H1 (cell line): ENCODE measurements around the gene NDC1. TPM values are rescaled to one million over a fixed set of nuclear protein-coding genes. Genes with fewer than 3 reads are reported as not detected.
"Not testable (repeated sequence)": the region's sequence is repeated elsewhere in the genome, so short reads cannot be mapped to it uniquely, and the experiment has no call there.

Experiments used
- CTCF ChIA-PET: fragments of 300-600 bp; sonication (Branson Sonifier 250); formaldehyde crosslinking; loops from one replicate; lab custom pipeline; 2021; ENCODE audit not compliant: partially characterized antibody; lab: Charles Lee
- POLR2A ChIA-PET: fragments of 300-600 bp; sonication (Branson Sonifier 250); formaldehyde crosslinking; loops from one replicate; lab custom pipeline; 2021; ENCODE audit warnings: inconsistent platforms; ENCODE audit not compliant: partially characterized antibody; lab: Charles Lee
- DNase-seq, 2 experiments: peaks; one replicate each; pipeline versions ENCODE4 v3.0.0 to v3.0.0-alpha.2; 2010 to 2022; ENCODE audit warnings: low spot score in 2 of 2, low read depth in 1 of 2, mixed read lengths in 1 of 2
- FAIRE-seq: peaks from 2 replicates; lab custom pipeline; 2011; peaks lifted over from hg19 to GRCh38; lab: Jason Lieb, UNC
- H2AFZ ChIP-seq: 2 replicates; pipeline ENCODE4 v1.8.1; 2012; ENCODE audit warnings: low read length, inconsistent platforms
- H2AK5ac ChIP-seq: 2 replicates; pipeline ENCODE4 v1.6.1; 2013; ENCODE audit warnings: low read depth, low read length
- H2BK120ac ChIP-seq: replicated peaks from 2 replicates; pipeline ENCODE3; 2013; ENCODE audit warnings: low read depth, low read length, inconsistent platforms
- H2BK12ac ChIP-seq: 2 replicates; pipeline ENCODE4 v1.6.1; 2013; ENCODE audit warnings: low read depth, low read length
- H2BK15ac ChIP-seq: 2 replicates; pipeline ENCODE4 v1.6.1; 2013; ENCODE audit warnings: low read length
- H2BK20ac ChIP-seq: 2 replicates; pipeline ENCODE4 v1.6.1; 2013; ENCODE audit warnings: low read length
- H2BK5ac ChIP-seq: 2 replicates; pipeline ENCODE4 v1.6.1; 2013; ENCODE audit warnings: low read depth, low read length
- H3K14ac ChIP-seq: 2 replicates; pipeline ENCODE4 v1.6.1; 2013; ENCODE audit warnings: inconsistent platforms; ENCODE audit not compliant: insufficient read length
- H3K18ac ChIP-seq: 2 replicates; pipeline ENCODE4 v1.6.1; 2013; ENCODE audit warnings: low read length; ENCODE audit errors: extremely low read depth
- H3K23ac ChIP-seq: 2 replicates; pipeline ENCODE4 v1.6.1; 2013; ENCODE audit warnings: inconsistent platforms; ENCODE audit not compliant: insufficient read length
- H3K23me2 ChIP-seq: 2 replicates; pipeline ENCODE4 v1.6.1; 2013; ENCODE audit warnings: low read depth, low read length
- H3K27ac ChIP-seq: 2 replicates; pipeline ENCODE4 v1.6.1; 2011; ENCODE audit warnings: low read depth, low read length, inconsistent platforms
- H3K27me3 ChIP-seq, 4 experiments: replicated peaks in 1 of 4; 1 replicate in 1 of 4; 2 replicates in 3 of 4; pipeline versions ENCODE4 v1.6.1 to v1.8.1; 2011 to 2013; ENCODE audit warnings: low read length in 3 of 4, mild to moderate bottlenecking in 3 of 4, inconsistent platforms in 2 of 4, mixed read lengths in 2 of 4, moderate library complexity in 1 of 4; ENCODE audit not compliant: control insufficient read depth in 3 of 4, insufficient read depth in 3 of 4; ENCODE audit errors: extremely low read depth in 1 of 4
- H3K36me3 ChIP-seq, 4 experiments: 2 replicates each; pipeline versions ENCODE4 v1.6.1 to v1.8.1; 2011 to 2013; ENCODE audit warnings: mild to moderate bottlenecking in 4 of 4, low read length in 3 of 4, moderate library complexity in 2 of 4, control low read depth in 1 of 4, inconsistent platforms in 1 of 4; ENCODE audit not compliant: insufficient read depth in 4 of 4, control insufficient read depth in 2 of 4
- H3K4ac ChIP-seq: replicated peaks from 2 replicates; pipeline ENCODE3; 2013; ENCODE audit warnings: low read length, low read depth, mixed read lengths, inconsistent platforms; ENCODE audit not compliant: insufficient read length
- H3K4me1 ChIP-seq, 4 experiments: replicated peaks in 1 of 4; 1 replicate in 1 of 4; 2 replicates in 3 of 4; pipeline versions ENCODE4 v1.6.1 to v1.8.1; 2011 to 2013; ENCODE audit warnings: low read length in 3 of 4, inconsistent platforms in 2 of 4, mixed read lengths in 1 of 4; ENCODE audit not compliant: insufficient read depth in 4 of 4, control insufficient read depth in 3 of 4
- H3K4me2 ChIP-seq, 2 experiments: 2 replicates each; pipeline versions ENCODE4 v1.6.1 to v1.8.1; 2011 to 2013; ENCODE audit warnings: low read depth in 2 of 2, low read length in 2 of 2, control low read depth in 1 of 2, inconsistent platforms in 1 of 2, mild to moderate bottlenecking in 1 of 2; ENCODE audit not compliant: insufficient read depth in 1 of 2
- H3K4me3 ChIP-seq, 4 experiments: fragments of 200-600, 300-600 bp in 1 of 4; sonication (generic), shearing (Covaris generic), sonication (Bioruptor Twin) in 1 of 4; 2 replicates each; pipeline versions ENCODE4 v1.5.1 to v1.8.1; 2011 to 2016; ENCODE audit warnings: low read length in 4 of 4, low read depth in 3 of 4, control low read depth in 2 of 4, inconsistent platforms in 2 of 4, mild to moderate bottlenecking in 2 of 4, mixed read lengths in 1 of 4, moderate library complexity in 1 of 4; ENCODE audit not compliant: insufficient read depth in 2 of 4; ENCODE audit errors: extremely low read depth in 1 of 4
- H3K56ac ChIP-seq: replicated peaks from 2 replicates; pipeline ENCODE3; 2013; ENCODE audit warnings: low read depth, mild to moderate bottlenecking, mixed read lengths, low read length, inconsistent platforms; ENCODE audit not compliant: insufficient read length
- H3K79me1 ChIP-seq: 2 replicates; pipeline ENCODE4 v1.6.1; 2013; ENCODE audit warnings: low read depth, low read length, control low read depth
- H3K79me2 ChIP-seq, 2 experiments: 2 replicates each; pipeline versions ENCODE4 v1.6.1 to v1.8.1; 2012 to 2013; ENCODE audit warnings: low read length in 2 of 2, mild to moderate bottlenecking in 2 of 2, inconsistent platforms in 1 of 2; ENCODE audit not compliant: insufficient read depth in 2 of 2, control insufficient read depth in 1 of 2
- H3K9ac ChIP-seq, 4 experiments: replicated peaks in 1 of 4; 1 replicate in 1 of 4; 2 replicates in 3 of 4; pipeline versions ENCODE4 v1.6.1 to v1.8.1; 2011 to 2013; ENCODE audit warnings: low read depth in 3 of 4, low read length in 3 of 4, control low read depth in 2 of 4, mild to moderate bottlenecking in 2 of 4, moderate library complexity in 2 of 4, inconsistent platforms in 1 of 4; ENCODE audit errors: extremely low read depth in 1 of 4
- H3K9me3 ChIP-seq, 2 experiments: 2 replicates each; pipeline versions ENCODE4 v1.6.1 to v1.8.1; 2012 to 2013; ENCODE audit warnings: mild to moderate bottlenecking in 2 of 2, moderate library complexity in 2 of 2, control low read depth in 1 of 2, inconsistent platforms in 1 of 2, low read depth in 1 of 2, low read length in 1 of 2, mixed read lengths in 1 of 2; ENCODE audit not compliant: insufficient read depth in 2 of 2
- H4K20me1 ChIP-seq, 2 experiments: replicated peaks in 1 of 2; 2 replicates each; pipeline versions ENCODE3 to v1.8.1; 2011 to 2013; ENCODE audit warnings: inconsistent platforms in 2 of 2, low read length in 2 of 2, mild to moderate bottlenecking in 1 of 2; ENCODE audit not compliant: insufficient read depth in 2 of 2, control insufficient read depth in 1 of 2
- H4K5ac ChIP-seq: 2 replicates; pipeline ENCODE4 v1.6.1; 2013; ENCODE audit warnings: low read length, low read depth, mixed read lengths, inconsistent platforms; ENCODE audit not compliant: insufficient read length
- H4K8ac ChIP-seq: 2 replicates; pipeline ENCODE4 v1.8.0; 2013; ENCODE audit warnings: mild to moderate bottlenecking, moderate library complexity, low read length, inconsistent platforms; ENCODE audit not compliant: insufficient read depth; ENCODE audit errors: extremely low read depth
- H4K91ac ChIP-seq: replicated peaks from 2 replicates; pipeline ENCODE3; 2013; ENCODE audit warnings: low read length, mixed read lengths, inconsistent platforms; ENCODE audit not compliant: insufficient read length
- WGBS, 2 experiments: shearing (Covaris generic) in 1 of 2; methylation state at CpG; one replicate each; pipeline versions ENCODE4 v1.1.6 to v1.1.7; 2013 to 2015; ENCODE audit warnings: low lambda C conversion rate in 2 of 2, mixed read lengths in 2 of 2, inconsistent platforms in 1 of 2, low coverage in 1 of 2, missing lambda C conversion rate in 1 of 2; ENCODE audit not compliant: insufficient replicate concordance in 2 of 2, insufficient coverage in 1 of 2, insufficient read length in 1 of 2; ENCODE audit errors: extremely low coverage in 1 of 2, missing lambda C conversion rate in 1 of 2; 5-methylcytosine and 5-hydroxymethylcytosine counted together
- polyA plus RNA-seq, 7 experiments: library from polyadenylated mRNA; depleted of rRNA in 3 of 7; stranded (reverse) in 5 of 7; unstranded in 2 of 7; fragments of >200 nt in 5 of 7; fragments of 200-250 nt in 2 of 7; gene quantifications; 1 replicate in 5 of 7; 2 replicates in 1 of 7; 4 replicates in 1 of 7; pipeline versions ENCODE4 v1.2.1 to v1.2.3, GENCODE V29; 2011 to 2013; ENCODE audit warnings: missing spikeins in 2 of 7, mixed read lengths in 2 of 7
- total RNA-seq: library from RNA; stranded (reverse); fragmentation: NEBNext Ultra II Directional; extraction: Animal tissue kit (Norgen Biotek cat#: 25700); gene quantifications from 2 replicates; pipeline ENCODE4 v1.2.1, GENCODE V29; 2021

The NDC1 gene
- total and polyA plus RNA-seq, 2 of the 8 experiments (the other 6 are each of a cell fraction or from before 2014, with no cell fraction given), result 62.9 to 66.1 TPM

DNA sequence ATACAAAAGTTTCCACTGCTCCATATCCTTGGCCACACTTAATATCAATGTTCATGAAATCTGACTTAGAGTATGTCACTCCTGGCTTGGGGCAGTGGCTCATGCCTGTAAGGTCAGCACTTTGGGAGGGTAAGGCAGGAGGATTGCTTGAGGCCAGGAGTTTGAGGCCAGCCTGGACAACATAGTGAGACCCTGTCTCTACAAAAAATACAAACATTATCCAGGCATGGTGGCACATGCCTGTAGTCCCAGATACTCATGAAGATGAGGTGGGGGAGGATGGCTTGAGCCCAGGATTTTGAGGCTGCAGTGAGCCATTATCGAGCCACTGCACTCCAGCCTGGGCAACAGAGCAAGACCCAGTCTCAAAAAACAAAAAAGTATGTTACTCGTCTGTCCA is 37.1 kb upstream of the NDC1 start:
- H4K5ac ChIP-seq, H3K14ac ChIP-seq, H2AK5ac ChIP-seq, H3K4me1 ChIP-seq, H2BK15ac ChIP-seq, H3K4me3 ChIP-seq, H3K4ac ChIP-seq, H3K4me2 ChIP-seq, H3K9me3 ChIP-seq, POLR2A ChIA-PET, FAIRE-seq, H3K56ac ChIP-seq, H4K20me1 ChIP-seq, H4K8ac ChIP-seq, H2BK20ac ChIP-seq, H3K79me2 ChIP-seq, H3K23ac ChIP-seq, H3K27me3 ChIP-seq, H3K79me1 ChIP-seq, H2BK5ac ChIP-seq, H4K91ac ChIP-seq, H2AFZ ChIP-seq, H3K18ac ChIP-seq, H3K9ac ChIP-seq, H2BK120ac ChIP-seq, H3K23me2 ChIP-seq, H3K27ac ChIP-seq, DNase-seq, H2BK12ac ChIP-seq: not testable (repeated sequence)
- CTCF ChIA-PET, result interaction anchor here (5.0 to 10.4 kb wide), 3 partner anchors 15 to 84 kb away, joined by 28 to 84 read pairs (median 62); no protein-coding TSS in a partner anchor
- 94% methylated on average over 2 of the region's 2 CpGs; no CpG with 5 or more reads in 1 of the 2 experiments for WGBS, 2 experiments
- H3K36me3 ChIP-seq, result peaks cover 3 to 26% (median 9%) of the 10 kb centered on the region in 4 experiments; a peak in 6 of 8 replicates
